Testis (tissue), 2 donors: Measurements from ENCODE around the gene IRGC.

Experiments used
- POLR2A ChIP-seq: fragments of 450-650 bp; IDR thresholded peaks from one replicate; pipeline ENCODE4 v1.6.1; 2017; ENCODE audit warnings: antibody characterized with exemption, mild to moderate bottlenecking, moderate library complexity
- TF ChIP-seq, protein P1 (sequence below), 3 experiments: fragments of 450-650 bp in 2 of 3; fragments of 200-600 bp in 1 of 3; sonication (generic) in 1 of 3; IDR thresholded peaks; one replicate each; pipeline ENCODE4 v1.5.1; 2016 to 2019; ENCODE audit warnings: antibody characterized with exemption in 3 of 3, mild to moderate bottlenecking in 2 of 3, moderate library complexity in 1 of 3

DNA sequence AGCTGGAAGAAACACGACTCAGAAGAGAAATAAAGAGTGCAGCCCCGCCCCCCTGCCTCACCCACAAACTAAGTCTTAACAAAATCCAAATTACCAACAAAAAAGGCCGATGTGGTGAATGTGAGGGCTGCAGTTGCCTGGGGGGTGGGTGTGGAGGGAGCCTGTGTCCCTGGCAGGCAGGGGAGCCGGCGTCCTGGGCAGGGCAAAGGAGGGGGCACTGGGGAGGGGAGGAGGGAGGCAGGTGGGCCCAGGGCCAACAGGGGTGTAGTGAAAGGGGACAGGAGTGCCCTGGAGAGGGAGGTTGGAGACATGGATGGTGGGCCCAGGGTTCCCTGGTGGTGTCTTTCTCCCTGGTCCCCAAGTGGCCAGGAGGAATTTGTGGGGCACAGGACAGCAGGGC, 4.0 kb downstream of the IRGC start:
- no peak for TF ChIP-seq POLR2A
- TF ChIP-seq, protein P1, sequence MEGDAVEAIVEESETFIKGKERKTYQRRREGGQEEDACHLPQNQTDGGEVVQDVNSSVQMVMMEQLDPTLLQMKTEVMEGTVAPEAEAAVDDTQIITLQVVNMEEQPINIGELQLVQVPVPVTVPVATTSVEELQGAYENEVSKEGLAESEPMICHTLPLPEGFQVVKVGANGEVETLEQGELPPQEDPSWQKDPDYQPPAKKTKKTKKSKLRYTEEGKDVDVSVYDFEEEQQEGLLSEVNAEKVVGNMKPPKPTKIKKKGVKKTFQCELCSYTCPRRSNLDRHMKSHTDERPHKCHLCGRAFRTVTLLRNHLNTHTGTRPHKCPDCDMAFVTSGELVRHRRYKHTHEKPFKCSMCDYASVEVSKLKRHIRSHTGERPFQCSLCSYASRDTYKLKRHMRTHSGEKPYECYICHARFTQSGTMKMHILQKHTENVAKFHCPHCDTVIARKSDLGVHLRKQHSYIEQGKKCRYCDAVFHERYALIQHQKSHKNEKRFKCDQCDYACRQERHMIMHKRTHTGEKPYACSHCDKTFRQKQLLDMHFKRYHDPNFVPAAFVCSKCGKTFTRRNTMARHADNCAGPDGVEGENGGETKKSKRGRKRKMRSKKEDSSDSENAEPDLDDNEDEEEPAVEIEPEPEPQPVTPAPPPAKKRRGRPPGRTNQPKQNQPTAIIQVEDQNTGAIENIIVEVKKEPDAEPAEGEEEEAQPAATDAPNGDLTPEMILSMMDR (IDR thresholded peaks at IDR 0.05) = no peak
